Right lobe of liver (tissue), 6 donors: Measurements from ENCODE around the gene TM2D3. TPM values are rescaled to one million over a fixed set of nuclear protein-coding genes. Genes with fewer than 3 reads are reported as not detected.

Experiments used
- ATAC-seq, 4 donors: fragments of 200-7000 bp; cut with Tn5 transposase; one replicate each; pipeline ENCODE4 v1.9.1; 2020; ENCODE audit warnings: mild to moderate bottlenecking in 4 of 4, moderate library complexity in 4 of 4
- DNase-seq, 3 donors: peaks; one replicate each; pipeline ENCODE4 v3.0.0-alpha.2; 2020
- H3K27ac ChIP-seq, 3 donors: fragments of 200-600 bp; one replicate each; pipeline ENCODE4 v1.8.0; 2022
- H3K27me3 ChIP-seq, 2 donors: fragments of 200-600 bp; one replicate each; pipeline ENCODE4 v1.8.0; 2022
- H3K36me3 ChIP-seq, 4 donors: fragments of 200-600 bp; sonication (generic) in 1 of 4; one replicate each; pipeline versions ENCODE4 v1.5.1 to v1.8.0; 2017 to 2022; ENCODE audit warnings: control low read depth in 1 of 4
- H3K4me1 ChIP-seq, 4 donors: fragments of 200-600 bp; sonication (generic) in 1 of 4; one replicate each; pipeline versions ENCODE4 v1.5.1 to v1.8.0; 2017 to 2022; ENCODE audit warnings: control low read depth in 1 of 4
- H3K4me3 ChIP-seq, 3 donors: fragments of 200-600 bp; one replicate each; pipeline ENCODE4 v1.8.0; 2022
- H3K9me3 ChIP-seq, 4 donors: fragments of 200-600 bp; sonication (generic) in 1 of 4; one replicate each; pipeline versions ENCODE4 v1.5.1 to v1.8.0; 2017 to 2022; ENCODE audit warnings: control low read depth in 1 of 4
- POLR2A ChIP-seq: fragments of 450-650 bp; IDR thresholded peaks from one replicate; pipeline ENCODE4 v1.6.1; 2017; ENCODE audit warnings: antibody characterized with exemption, mild to moderate bottlenecking
- WGBS: methylation state at CpG from one replicate; pipeline ENCODE4 v1.1.6; 2018; ENCODE audit warnings: low coverage, low lambda C conversion rate; ENCODE audit not compliant: insufficient coverage; ENCODE audit errors: missing lambda C conversion rate; 5-methylcytosine and 5-hydroxymethylcytosine counted together
- intact Hi-C, 2 donors: fragments of 100-400 bp; cut with DNase I; formaldehyde crosslinking; loops; one replicate each; pipeline versions ENCODE4 v1.11.2 to v1.14.1; 2022
- total RNA-seq, 6 experiments: library from RNA; depleted of rRNA in 2 of 6; stranded (reverse); fragments of >200 nt in 2 of 6; fragmentation: NEBNext Ultra II Directional in 3 of 6; extraction: Animal tissue kit (Norgen Biotek cat#: 25700) in 3 of 6; gene quantifications; one replicate each; pipeline versions ENCODE4 v1.1.0 to v1.2.4, GENCODE V29; 2016 to 2023
- TF ChIP-seq, protein P1 (sequence below), 4 donors: fragments of 200-600 bp in 3 of 4; fragments of 450-650 bp in 1 of 4; IDR thresholded peaks; one replicate each; pipeline versions ENCODE4 v1.5.1 to v1.8.0; 2016 to 2022; ENCODE audit warnings: antibody characterized with exemption in 4 of 4, mild to moderate bottlenecking in 2 of 4
- donor health status: DM: no; HTN: yes; CAD: no.
- donor health status: DM: no; HTN: no; CAD: no.
- donor health status: DM: no; HTN: no; CAD: no.
- donor health status: DM: no; HTN: yes; CAD: no.
- donor health status: DM: no; HTN: yes; CAD: no.

The TM2D3 gene
- total RNA-seq, 6 experiments from 2014 or later: 29.5 to 46.9 (median 40.8) TPM

DNA sequence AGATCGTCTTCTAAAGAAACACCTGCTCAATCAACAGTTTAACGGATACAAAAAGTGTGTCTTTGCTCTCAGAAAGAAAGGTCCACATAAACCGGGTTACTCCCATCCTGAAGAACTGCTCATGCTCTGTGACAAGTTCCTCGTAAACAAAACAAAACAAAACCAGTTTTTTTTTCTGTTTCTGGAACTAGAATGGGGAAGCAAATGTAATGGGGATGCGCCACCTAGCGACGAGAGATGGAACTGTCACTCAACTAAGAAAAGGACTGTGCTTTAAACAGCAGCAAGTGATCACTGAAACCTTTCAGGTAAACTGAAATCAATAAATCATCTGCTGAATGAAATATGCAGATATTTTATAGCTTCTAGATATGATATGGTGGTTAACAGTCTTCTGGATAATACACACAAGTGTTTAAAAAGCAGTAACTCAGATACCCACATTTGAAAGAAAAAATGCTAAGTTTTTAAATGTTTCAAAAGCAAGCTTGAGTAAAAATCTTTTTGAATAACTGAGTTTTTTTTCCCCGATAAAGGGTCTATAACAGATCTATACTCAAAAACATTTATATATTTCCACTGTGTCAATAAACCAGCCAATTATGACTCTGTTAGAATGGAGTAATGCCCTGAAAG, 10.9 kb downstream of the TM2D3 start:
- Histone ChIP-seq H3K36me3 (peaks cover 4 to 47% (median 22%) of the 10 kb centered on the region in 4 donors), H3K27ac (peak overlapping the region; percentile 52 to 63 (median 54)), H3K4me3 (no peak overlapping the region), H3K4me1 (peaks cover 0 to 15% (median 7%) of the 10 kb centered on the region in 4 donors), H3K9me3 (no peaks in the 10 kb centered on the region), H3K27me3 (no peaks in the 10 kb centered on the region)
- DNase-seq (peak in 2 of 3 donors; percentile 60 to 76), ATAC-seq (peak; percentile 81 to 90 (median 83))
- WGBS: 14% methylated on average over 8 of the region's 8 CpGs
- TF ChIP-seq POLR2A: no peak
- TF ChIP-seq, protein P1, sequence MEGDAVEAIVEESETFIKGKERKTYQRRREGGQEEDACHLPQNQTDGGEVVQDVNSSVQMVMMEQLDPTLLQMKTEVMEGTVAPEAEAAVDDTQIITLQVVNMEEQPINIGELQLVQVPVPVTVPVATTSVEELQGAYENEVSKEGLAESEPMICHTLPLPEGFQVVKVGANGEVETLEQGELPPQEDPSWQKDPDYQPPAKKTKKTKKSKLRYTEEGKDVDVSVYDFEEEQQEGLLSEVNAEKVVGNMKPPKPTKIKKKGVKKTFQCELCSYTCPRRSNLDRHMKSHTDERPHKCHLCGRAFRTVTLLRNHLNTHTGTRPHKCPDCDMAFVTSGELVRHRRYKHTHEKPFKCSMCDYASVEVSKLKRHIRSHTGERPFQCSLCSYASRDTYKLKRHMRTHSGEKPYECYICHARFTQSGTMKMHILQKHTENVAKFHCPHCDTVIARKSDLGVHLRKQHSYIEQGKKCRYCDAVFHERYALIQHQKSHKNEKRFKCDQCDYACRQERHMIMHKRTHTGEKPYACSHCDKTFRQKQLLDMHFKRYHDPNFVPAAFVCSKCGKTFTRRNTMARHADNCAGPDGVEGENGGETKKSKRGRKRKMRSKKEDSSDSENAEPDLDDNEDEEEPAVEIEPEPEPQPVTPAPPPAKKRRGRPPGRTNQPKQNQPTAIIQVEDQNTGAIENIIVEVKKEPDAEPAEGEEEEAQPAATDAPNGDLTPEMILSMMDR (IDR thresholded peaks at IDR 0.05): peak; percentile 93 to 98 (median 96)
- intact Hi-C loops: loop anchor here in 1 of 2 donors (10.0 kb wide), 1 partner anchor 336 kb away; no protein-coding TSS in a partner anchor

DNA sequence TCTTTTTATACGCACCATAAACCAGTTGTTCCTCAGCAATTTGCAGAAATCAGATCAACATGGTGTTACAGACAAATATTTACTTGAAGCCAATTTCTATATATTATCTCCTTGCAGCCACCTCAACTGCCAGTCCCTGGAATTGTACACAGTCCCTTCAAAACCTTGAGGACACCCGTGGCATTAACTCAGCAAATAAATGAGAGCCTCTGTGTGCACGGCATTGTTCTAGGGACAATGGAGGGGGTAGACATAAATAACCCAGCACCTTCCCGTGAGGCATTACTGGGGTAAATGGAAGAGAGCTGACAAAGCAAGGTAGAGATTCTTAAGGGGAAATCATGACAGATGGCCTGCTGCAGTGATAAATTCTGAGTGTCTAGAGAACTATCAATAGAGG, 12.5 kb downstream of the TM2D3 start:
- Histone ChIP-seq H3K9me3 (no peaks in the 10 kb centered on the region), H3K27me3 (no peaks in the 10 kb centered on the region), H3K27ac (no peak overlapping the region), H3K4me3 (no peak overlapping the region), H3K4me1 (peaks cover 0 to 10% (median 5%) of the 10 kb centered on the region in 4 donors), H3K36me3 (peaks cover under 1 to 35% (median 15%) of the 10 kb centered on the region in 4 donors)
- intact Hi-C loops: loop anchor here in 1 of 2 donors (10.0 kb wide), 1 partner anchor 335 kb away; no protein-coding TSS in a partner anchor
- TF ChIP-seq, protein P1 (IDR thresholded peaks at IDR 0.05): no peak
- TF ChIP-seq POLR2A: no peak
- 63% methylated on average over 4 of the region's 4 CpGs for WGBS
- DNase-seq (no peak), ATAC-seq (no peak)

DNA sequence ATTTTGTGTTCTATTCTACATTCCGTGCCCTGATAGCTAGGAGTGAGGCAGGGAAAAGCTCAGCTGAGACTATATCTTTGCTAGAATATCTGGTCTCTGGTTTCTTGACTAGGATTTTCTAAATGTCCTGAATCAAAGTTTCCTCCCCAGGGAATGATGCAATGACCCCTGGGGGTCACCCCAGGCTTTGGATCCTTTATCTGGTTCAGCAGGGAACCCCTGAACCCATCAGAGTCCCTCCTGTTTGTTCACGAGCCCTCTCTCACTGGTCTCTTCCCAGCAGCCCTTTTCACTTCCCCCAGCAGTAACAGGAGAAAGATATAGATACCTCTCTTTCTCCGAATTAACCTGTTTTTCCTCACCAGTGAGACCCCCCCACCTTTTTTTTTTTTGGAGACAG, 14.3 kb downstream of the TM2D3 start:
- no peak for TF ChIP-seq POLR2A
- TF ChIP-seq, protein P1 (IDR thresholded peaks at IDR 0.05): no peak
- no peaks in the 10 kb centered on the region for H3K9me3 ChIP-seq
- WGBS: 63% methylated on average over 3 of the region's 3 CpGs
- H3K4me3 ChIP-seq: no peak overlapping the region
- no peaks in the 10 kb centered on the region for H3K27me3 ChIP-seq
- ATAC-seq: peak in 1 of 4 donors; percentile 5
- no peak for DNase-seq
- H3K27ac ChIP-seq: peak overlapping the region in 2 of 3 donors; percentile 7 to 16
- H3K4me1 ChIP-seq: peaks cover 0 to 10% (median 5%) of the 10 kb centered on the region in 4 donors
- H3K36me3 ChIP-seq: peaks cover 0 to 21% (median 6%) of the 10 kb centered on the region in 4 donors
- intact Hi-C loops: no loop called here

DNA sequence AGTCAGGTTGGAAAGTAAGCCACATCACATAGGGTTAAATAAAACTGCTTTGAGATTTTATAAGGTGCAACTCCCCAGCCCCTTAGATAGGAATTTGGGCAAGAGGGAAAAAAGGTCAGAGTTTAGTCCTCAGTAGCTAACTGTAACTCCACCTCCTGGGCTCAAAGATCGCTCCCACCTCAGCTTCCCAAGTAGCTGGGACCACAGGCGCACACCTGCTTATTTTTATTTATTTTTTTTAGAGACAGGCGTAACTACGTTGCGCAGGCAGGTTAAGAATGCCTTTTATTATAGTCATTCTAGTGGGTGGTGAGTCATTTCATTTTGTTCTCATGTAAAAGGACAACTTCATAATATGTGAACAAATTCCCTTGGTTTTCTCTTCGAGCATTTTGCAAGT, 14.7 kb downstream of the TM2D3 start:
- H3K4me3 ChIP-seq: no peak overlapping the region
- no peaks in the 10 kb centered on the region for H3K9me3 ChIP-seq
- H3K27me3 ChIP-seq: no peaks in the 10 kb centered on the region
- 35% methylated on average over 6 of the region's 6 CpGs for WGBS
- TF ChIP-seq, protein P1 (IDR thresholded peaks at IDR 0.05): no peak
- peaks cover 0 to 17% (median 4%) of the 10 kb centered on the region in 4 donors for H3K36me3 ChIP-seq
- peak; percentile 39 to 79 (median 51) for ATAC-seq
- no peak for DNase-seq
- intact Hi-C loops: no loop called here
- peaks cover 0 to 10% (median 5%) of the 10 kb centered on the region in 4 donors for H3K4me1 ChIP-seq
- H3K27ac ChIP-seq: peak overlapping the region in 2 of 3 donors; percentile 7 to 16
